HG03354 (cell line): ENCODE results near the gene IL4R.
"Not testable (repeated sequence)": the region's sequence is repeated elsewhere in the genome, so short reads cannot be mapped to it uniquely, and the experiment has no call there.

Experiments
- ATAC-seq: cut with Tn5 transposase; IDR thresholded peaks from one replicate; pipeline ENCODE4 v1.9.1; 2021; ENCODE audit warnings: mild to moderate bottlenecking; ENCODE audit not compliant: unreplicated experiment, poor library complexity, severe bottlenecking

Gene IL4R

GRCh38 chr16:27398341-27398893 is 84.6 kb downstream of the IL4R start:
- ATAC-seq, result not testable (repeated sequence)

DNA sequence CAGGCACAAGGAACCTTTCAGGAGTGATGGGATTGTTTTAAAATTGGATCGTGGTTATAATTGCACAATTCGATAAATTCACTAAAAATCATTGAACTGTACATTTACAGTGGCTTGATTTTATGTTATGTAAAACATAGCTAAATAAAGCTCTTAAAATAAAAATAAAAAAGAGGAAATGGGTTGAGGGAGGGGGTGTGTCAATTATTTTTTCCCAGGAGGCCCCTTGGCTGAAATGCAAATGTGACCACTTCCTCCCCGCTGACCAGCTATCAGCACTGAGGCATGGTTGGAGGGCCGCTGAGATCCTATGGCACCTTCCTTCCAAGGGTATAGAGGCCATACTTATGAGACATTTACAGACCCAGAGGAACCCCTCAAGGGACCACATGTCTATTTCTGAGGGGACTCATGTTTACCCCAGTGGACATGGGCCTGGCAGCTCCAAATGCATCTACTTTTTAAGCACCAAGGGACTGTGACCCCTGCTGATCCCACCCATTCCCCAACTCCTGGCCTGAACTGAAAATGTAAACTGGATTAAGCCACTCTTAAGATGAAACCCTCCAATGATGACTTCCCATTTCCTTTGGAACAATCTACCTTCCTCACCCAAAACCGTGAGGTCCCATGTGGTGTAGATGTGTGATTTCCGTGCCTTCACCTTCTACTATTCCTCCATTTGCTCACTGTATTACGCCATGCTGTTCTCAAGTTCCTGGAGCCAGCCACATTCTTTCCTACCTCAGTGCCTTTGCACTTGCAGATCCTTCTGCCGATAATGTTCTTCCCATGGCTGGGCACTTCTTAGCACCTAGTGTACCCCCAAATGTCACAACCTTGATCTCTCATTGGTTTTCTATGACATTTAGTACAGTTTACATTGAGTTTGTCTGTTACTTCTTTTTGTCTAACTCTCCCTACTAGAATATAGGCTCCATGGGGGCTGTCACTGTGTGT is 85.4 kb downstream of the IL4R start:
- peak; percentile 36 for ATAC-seq

DNA sequence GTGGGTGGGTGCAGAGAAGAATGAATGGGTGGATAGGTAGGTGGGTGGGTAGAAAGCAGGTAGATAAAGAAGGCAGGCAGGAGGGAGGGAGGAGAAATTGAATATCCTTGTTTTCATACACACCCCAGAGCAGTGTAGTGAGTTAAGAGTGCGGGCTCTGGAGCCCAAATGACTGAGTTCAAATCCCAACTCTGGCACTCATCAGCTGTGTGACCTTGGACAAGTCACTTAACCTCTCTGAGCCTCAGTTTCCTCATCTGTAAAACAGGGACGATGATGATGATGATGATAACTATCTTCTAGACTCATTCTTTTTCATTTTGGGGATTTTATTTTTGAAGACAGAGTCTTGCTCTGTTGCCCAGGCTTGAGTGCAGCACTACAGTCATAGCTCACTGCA is 86.2 kb downstream of the IL4R start:
- no peak for ATAC-seq

- ATAC-seq, result no peak
Measured at GRCh38 chr16:27400751-27401620, 87.2 kb downstream of the IL4R start.

DNA sequence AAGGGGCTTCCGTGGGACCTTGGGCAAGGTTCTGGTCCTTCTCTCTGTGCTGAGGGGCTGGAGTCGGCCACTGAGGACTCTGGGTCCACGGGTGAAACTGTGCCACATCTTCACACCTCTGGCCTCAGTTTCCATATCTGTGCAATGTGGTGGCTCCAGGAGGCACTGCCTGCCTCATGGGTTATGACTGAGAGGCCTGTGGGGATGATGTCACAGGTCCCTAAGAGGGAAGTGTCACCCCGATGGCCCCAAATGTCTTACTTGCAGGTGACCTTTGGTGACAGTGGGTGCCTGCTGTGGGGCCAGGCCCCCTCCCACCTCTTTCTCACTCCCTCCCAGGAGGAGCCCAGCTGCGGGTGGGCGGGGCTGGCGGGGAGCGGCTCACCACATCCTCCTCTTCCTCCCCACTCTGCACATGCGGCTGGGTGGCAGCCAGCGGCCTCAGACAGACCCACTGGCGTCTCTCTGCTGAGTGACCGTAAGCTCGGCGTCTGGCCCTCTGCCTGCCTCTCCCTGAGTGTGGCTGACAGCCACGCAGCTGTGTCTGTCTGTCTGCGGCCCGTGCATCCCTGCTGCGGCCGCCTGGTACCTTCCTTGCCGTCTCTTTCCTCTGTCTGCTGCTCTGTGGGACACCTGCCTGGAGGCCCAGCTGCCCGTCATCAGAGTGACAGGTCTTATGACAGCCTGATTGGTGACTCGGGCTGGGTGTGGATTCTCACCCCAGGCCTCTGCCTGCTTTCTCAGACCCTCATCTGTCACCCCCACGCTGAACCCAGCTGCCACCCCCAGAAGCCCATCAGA is 88.2 kb downstream of the IL4R start, which contains the start of gene IL21R:
TSS of gene IL21R (plus strand) at position 407 of the 801 bp plus-strand sequence. CDS start 27,898 bp downstream, outside the sequence.
- peak; percentile 59 for ATAC-seq

DNA sequence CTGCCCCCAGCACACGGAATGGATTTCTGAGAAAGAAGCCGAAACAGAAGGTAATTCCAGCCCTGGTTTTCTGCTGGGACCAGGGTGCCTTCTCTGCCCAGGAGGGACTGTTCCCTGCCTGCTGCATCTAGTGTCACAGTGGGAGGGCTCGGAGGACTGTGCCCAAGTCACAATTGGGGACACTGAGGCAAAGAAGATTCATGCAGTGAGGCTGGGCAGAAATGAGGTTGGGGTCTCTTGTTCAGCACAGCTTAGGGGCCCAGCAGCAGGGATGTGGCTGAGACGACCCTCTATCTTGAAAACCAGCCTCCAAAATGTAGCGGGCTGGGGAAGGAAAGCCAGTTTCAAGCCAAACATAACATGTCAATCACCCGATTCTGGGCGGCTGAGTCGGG is 88.8 kb downstream of the IL4R start:
- no peak for ATAC-seq

DNA sequence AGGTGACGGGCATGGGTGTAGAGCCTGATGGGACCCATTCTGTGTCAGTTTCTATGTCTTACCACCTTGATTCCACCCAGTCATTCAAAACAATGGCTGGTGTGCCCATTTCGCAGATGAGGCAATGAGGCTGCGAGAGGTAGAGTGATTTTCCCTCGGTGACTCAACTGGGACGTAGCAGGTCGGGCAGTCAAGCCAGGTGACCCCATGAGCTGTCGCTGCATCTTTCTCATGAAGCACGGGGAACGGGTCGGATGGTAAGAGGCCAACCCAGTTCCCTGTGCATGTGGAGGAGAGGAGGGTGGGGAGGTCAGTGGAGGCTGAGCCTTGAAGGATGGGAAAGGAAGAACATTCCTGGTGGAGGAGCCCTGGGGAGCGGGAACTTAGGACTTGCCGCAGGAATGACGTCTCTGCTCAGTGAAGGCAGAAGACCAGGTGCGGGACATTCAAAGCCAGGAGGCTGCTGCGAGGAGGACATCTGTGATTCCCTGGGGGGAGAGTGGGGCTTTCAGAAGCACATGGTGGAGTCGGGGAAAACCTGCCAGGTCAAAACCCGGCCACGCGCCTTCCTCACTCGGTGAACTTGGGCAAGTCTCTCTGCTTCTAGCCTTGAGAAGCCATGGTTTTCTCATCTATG is 89.3 kb downstream of the IL4R start:
- no peak for ATAC-seq

GRCh38 chr16:27403601-27403992 is 89.8 kb downstream of the IL4R start:
- ATAC-seq, result no peak

GRCh38 chr16:27404163-27404823 is 90.5 kb downstream of the IL4R start:
- no peak for ATAC-seq

DNA sequence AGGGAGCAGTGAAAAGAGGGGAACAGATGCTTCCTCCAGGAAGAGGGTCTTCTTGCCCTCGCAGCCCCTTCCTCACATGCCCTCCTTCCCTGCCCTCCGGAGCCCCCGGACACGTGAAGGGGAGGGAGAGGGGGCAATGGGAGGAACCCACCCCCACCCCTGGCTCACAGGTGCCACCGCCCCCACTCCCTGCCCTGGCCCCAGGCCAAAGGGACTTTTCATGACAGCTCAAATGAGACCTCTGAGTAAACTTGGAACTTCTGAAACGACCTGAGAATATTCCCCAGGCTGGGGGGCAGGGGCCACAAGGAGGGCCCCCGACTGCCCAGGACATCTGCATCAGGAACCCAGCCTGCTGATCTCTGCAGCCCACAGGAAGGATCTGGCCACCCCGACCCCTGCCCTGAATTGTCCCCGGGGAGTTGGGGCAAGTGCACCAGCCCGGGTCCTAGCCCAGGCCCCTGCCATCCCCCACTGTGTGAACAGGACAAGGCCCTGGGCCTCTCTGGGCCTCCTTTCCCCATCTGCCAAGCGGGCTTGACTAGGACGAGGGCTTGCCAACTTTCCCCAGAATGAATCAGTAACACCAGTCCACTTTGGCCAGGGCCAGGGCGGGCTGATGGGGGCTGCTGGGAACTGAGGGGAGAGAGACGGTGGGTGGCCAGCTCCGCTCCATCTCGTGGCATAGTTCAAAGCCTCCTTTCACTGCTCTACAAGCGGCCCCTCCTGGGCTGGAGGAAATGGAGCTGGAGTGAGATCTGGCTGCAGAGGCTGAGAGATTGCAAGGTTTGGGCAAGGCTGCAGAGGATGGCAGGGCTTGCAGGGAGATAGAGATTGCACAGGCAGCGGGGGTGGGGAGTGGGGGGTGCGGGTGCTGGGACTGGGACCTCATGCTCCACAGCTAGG is 92.0 kb downstream of the IL4R start:
- peak; percentile 13 for ATAC-seq

DNA sequence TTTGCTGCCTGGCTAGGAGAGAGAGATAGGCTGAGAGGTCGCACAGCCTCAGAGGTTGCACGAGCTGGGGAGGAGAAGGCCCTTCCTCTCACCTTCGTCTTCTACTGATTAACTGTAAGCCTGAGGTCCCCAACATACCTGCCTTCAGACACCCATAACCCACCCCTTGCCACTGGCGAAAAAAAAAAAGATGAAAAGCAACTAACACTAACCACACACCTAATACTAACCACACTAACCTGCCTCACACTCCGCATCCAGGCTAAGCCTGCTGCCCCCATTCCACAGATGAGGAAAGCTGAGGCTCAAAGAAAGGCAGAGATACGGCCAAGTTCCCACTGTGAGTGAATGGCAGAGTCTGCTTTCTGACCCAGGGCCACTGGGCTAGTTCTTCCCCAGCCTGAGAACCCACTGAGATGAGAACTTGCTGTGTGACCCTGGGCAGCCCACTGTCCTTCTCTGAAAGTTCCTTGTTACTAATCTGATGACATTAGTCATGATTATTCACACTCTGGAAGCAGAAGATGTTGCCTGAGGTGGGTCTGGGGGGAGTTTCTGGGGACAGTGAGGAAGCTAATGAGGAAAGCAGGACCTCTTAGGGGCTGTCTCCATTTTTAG is 92.8 kb downstream of the IL4R start:
- ATAC-seq, result no peak

GRCh38 chr16:27407133-27407532 is 93.4 kb downstream of the IL4R start:
- ATAC-seq, result no peak

DNA sequence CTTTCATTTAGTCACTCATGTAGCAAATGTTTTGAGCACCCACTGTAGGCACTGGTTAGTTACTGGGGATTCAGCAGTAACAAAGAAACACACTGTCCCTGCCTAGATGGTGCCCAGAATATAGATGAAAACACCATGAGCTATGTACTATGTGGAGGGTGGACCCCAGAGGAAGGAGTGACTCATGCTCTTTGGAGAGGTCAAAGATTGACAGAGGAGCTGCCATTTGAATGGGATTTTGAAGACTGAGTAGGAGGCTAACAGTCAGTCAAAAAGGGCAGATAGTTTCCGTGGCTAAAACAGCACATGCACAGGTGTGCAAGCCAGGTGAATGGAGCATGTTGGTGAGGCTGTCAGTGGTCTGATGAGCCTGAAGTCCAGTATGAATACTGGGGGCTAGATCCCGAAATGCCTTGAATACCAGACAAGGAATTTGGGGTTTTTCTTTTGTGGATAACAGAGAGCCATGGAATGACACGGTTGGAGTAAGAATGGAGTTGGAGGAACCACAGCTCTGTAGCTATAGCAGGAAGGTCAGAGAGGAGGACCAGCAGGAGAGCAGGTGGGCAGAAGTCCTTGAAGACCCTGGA is 94.3 kb downstream of the IL4R start:
- peak; percentile 52 for ATAC-seq

DNA sequence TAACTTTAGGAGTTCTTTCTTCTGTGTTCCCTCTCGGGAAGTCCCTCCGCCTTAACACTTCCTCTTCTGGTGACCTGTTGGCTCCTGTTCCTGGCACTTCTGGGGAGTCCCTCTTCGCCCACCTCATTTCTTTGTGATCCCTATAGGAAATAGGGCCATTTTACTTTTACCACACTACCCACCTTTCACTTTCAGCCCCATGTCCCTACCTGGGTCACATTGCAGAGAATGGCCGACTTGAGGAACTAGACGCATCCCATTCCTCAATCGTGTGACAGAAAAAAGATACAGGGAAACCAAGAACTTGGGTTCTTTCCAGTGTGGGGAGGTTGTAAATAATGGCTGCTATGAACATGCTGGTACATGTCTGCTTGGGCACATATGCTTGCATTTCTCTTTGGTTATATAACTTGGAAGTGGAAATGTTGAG is 94.8 kb downstream of the IL4R start:
- no peak for ATAC-seq

GRCh38 chr16:27409958-27410357 is 96.2 kb downstream of the IL4R start:
- not testable (repeated sequence) for ATAC-seq

GRCh38 chr16:27410761-27411160 is 97.0 kb downstream of the IL4R start:
- ATAC-seq, result no peak

GRCh38 chr16:27413956-27414355 is 100.2 kb downstream of the IL4R start:
- no peak for ATAC-seq
